HL-60 (cell line): ENCODE data around the gene SHOX.

ENCODE experiments used
- DNase-seq, 2 experiments: peaks; one replicate each; pipeline ENCODE4 v3.0.0-alpha.2; 2010 to 2020; ENCODE audit warnings: low read depth in 1 of 2, low spot score in 1 of 2
- H3K27ac ChIP-seq: fragments of 250-450 bp; sonication (Bioruptor Pico); replicated peaks from 2 replicates; pipeline ENCODE4 v1.5.1; 2020; ENCODE audit warnings: mild to moderate bottlenecking, moderate library complexity
- H3K27me3 ChIP-seq: fragments of 250-450 bp; sonication (Bioruptor Pico); 2 replicates; pipeline ENCODE4 v1.5.1; 2021; ENCODE audit warnings: mild to moderate bottlenecking, moderate library complexity; ENCODE audit not compliant: insufficient read depth, poor library complexity, severe bottlenecking
- H3K4me3 ChIP-seq: replicated peaks from 2 replicates; pipeline ENCODE4 v1.5.1; 2011; ENCODE audit warnings: mild to moderate bottlenecking, control low read depth, low read length; ENCODE audit not compliant: insufficient read depth
- GABPA ChIP-seq: IDR thresholded peaks from 2 replicates; pipeline ENCODE4 v1.6.1; 2012; ENCODE audit warnings: low read depth
- POLR2AphosphoS5 ChIP-seq: IDR thresholded peaks from 2 replicates; pipeline ENCODE4 v1.6.1; 2012; ENCODE audit warnings: low read depth
- REST ChIP-seq: IDR thresholded peaks from 2 replicates; pipeline ENCODE4 v1.6.1; 2012; ENCODE audit warnings: low read depth; ENCODE audit not compliant: insufficient replicate concordance
- SPI1 ChIP-seq: IDR thresholded peaks from 2 replicates; pipeline ENCODE4 v1.6.1; 2012; ENCODE audit warnings: low read depth, mild to moderate bottlenecking, borderline replicate concordance
- TF ChIP-seq, protein P1 (sequence below): IDR thresholded peaks from one replicate; pipeline ENCODE4 v1.5.1; 2011; ENCODE audit warnings: low read length, control low read depth, inconsistent platforms; ENCODE audit not compliant: insufficient read depth

SHOX gene

DNA sequence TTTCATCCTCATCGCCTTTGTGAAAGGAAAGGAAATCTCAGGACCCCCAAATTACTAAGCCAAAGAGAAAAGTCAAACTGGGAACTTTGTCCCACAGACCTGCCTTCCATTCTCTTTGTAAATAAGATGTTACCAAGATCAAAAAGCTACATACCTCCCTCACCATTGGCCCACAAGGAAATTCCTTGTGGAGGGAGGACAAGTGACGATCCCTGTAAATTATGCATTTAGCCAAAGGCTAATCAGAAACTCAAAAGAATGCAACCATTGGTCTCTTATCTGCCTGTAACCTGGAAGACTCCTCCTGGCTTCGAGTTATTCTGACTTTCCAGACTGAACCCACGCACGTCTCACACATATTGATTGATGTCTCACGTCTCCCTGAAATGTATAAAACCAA is 70.3 kb downstream of the SHOX start:
- H3K27ac ChIP-seq: no peak overlapping the region
- H3K4me3 ChIP-seq: no peak overlapping the region
- no peak for DNase-seq
- no peaks in the 10 kb centered on the region for H3K27me3 ChIP-seq
- TF ChIP-seq SPI1 (no peak), REST (no peak), POLR2AphosphoS5 (no peak), GABPA (no peak)
- TF ChIP-seq, protein P1, sequence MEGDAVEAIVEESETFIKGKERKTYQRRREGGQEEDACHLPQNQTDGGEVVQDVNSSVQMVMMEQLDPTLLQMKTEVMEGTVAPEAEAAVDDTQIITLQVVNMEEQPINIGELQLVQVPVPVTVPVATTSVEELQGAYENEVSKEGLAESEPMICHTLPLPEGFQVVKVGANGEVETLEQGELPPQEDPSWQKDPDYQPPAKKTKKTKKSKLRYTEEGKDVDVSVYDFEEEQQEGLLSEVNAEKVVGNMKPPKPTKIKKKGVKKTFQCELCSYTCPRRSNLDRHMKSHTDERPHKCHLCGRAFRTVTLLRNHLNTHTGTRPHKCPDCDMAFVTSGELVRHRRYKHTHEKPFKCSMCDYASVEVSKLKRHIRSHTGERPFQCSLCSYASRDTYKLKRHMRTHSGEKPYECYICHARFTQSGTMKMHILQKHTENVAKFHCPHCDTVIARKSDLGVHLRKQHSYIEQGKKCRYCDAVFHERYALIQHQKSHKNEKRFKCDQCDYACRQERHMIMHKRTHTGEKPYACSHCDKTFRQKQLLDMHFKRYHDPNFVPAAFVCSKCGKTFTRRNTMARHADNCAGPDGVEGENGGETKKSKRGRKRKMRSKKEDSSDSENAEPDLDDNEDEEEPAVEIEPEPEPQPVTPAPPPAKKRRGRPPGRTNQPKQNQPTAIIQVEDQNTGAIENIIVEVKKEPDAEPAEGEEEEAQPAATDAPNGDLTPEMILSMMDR: no peak

DNA sequence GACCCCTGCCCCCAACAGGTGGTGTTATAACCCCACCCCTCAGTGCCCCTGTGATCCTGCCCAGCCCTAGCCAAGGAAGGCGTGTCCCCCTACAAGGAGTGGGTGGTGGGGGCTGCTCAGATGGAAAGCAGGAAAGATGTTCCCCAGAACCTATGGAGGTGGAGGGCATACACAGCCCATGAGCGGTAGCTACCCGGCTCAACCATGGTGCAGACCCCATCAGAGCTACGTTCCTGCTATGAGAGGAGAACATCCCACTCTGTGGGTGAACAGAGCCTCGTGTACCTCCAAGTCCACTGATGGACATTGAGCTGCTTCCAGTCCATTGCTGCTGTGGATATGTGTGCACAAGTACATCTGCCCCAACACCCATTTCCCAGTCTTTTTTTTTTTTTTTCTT is 71.1 kb downstream of the SHOX start:
- H3K27ac ChIP-seq: no peak overlapping the region
- H3K4me3 ChIP-seq: no peak overlapping the region
- no peak for DNase-seq
- TF ChIP-seq, protein P1: no peak
- TF ChIP-seq GABPA (no peak), REST (no peak), POLR2AphosphoS5 (no peak), SPI1 (no peak)
- H3K27me3 ChIP-seq: no peaks in the 10 kb centered on the region

DNA sequence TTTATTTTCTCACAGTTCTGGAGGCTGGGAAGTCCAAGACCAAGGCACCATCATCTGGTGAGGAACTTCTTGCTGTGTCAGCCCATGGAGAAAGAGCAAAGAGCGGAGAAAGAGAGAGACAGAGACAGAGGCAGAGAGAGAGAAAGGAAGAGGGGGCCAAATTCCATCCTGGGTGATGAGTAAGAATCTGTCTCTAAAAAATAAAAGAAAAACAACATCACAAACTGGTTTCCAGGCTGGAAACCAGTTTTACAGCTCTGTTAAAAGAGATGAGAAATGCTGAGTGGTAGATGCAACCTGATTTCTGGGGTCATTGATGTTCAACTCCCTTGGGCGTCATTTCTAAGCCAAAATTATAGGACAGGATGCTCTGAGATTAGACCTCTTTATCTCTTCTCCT is 72.9 kb downstream of the SHOX start:
- DNase-seq: no peak
- Histone ChIP-seq H3K4me3 (no peak overlapping the region), H3K27me3 (no peaks in the 10 kb centered on the region), H3K27ac (no peak overlapping the region)
- no peak for TF ChIP-seq POLR2AphosphoS5
- TF ChIP-seq SPI1: no peak
- TF ChIP-seq, protein P1: no peak
- TF ChIP-seq GABPA: no peak
- no peak for TF ChIP-seq REST
